MV-4-11 (cell line): ENCODE measurements around the gene PPM1E.

Experiments used
- DNase-seq: peaks from one replicate; lab custom pipeline; 2025; lab: John Stamatoyannopoulos, UW

The PPM1E gene

GRCh38 chr17:58996968-58997367 lies 241.3 kb downstream of the PPM1E start:
- DNase-seq: peak; percentile 74

GRCh38 chr17:58997756-58998553 lies 242.3 kb downstream of the PPM1E start:
- no peak for DNase-seq

GRCh38 chr17:58998871-58999270 lies 243.2 kb downstream of the PPM1E start:
- DNase-seq: no peak

- no peak for DNase-seq
Measured at GRCh38 chr17:58999500-58999899, 243.8 kb downstream of the PPM1E start.

GRCh38 chr17:59000022-59000421 lies 244.4 kb downstream of the PPM1E start:
- no peak for DNase-seq

GRCh38 chr17:59001158-59001814 lies 245.6 kb downstream of the PPM1E start:
- DNase-seq: peak; percentile 91

GRCh38 chr17:59002126-59002525 lies 246.5 kb downstream of the PPM1E start:
- no peak for DNase-seq

- no peak for DNase-seq
Measured at GRCh38 chr17:59002848-59003247, 247.2 kb downstream of the PPM1E start.

- no peak for DNase-seq
Measured at GRCh38 chr17:59003860-59004259, 248.2 kb downstream of the PPM1E start.

- peak; percentile 44 for DNase-seq
Measured at GRCh38 chr17:59004338-59005111, 248.9 kb downstream of the PPM1E start.

- no peak for DNase-seq
Measured at GRCh38 chr17:59007995-59008394, 252.3 kb downstream of the PPM1E start.

GRCh38 chr17:59008737-59009136 lies 253.1 kb downstream of the PPM1E start:
- DNase-seq: no peak

- no peak for DNase-seq
Measured at GRCh38 chr17:59010026-59010425, 254.4 kb downstream of the PPM1E start.

GRCh38 chr17:59011975-59012374 lies 256.3 kb downstream of the PPM1E start:
- DNase-seq: no peak

- DNase-seq: no peak
Measured at GRCh38 chr17:59018019-59018418, 262.4 kb downstream of the PPM1E start.

- no peak for DNase-seq
Measured at GRCh38 chr17:59024916-59025315, 269.3 kb downstream of the PPM1E start.

GRCh38 chr17:59026176-59026939 lies 270.7 kb downstream of the PPM1E start:
- DNase-seq: peak; percentile 58

- no peak for DNase-seq
Measured at GRCh38 chr17:59027750-59028149, 272.1 kb downstream of the PPM1E start.

GRCh38 chr17:59028328-59028727 lies 272.7 kb downstream of the PPM1E start:
- DNase-seq: no peak

- DNase-seq: no peak
Measured at GRCh38 chr17:59030811-59031210, 275.2 kb downstream of the PPM1E start.
